Measurements from ENCODE around the gene DIRAS3. TPM values are rescaled to one million over a fixed set of nuclear protein-coding genes. Genes with fewer than 3 reads are reported as not detected.
A peak's percentile ranks its signal among the peaks of the same experiment; 100 is the strongest.

Gene DIRAS3
- total and polyA plus RNA-seq, 12 donors = 4.9 to 52.7 (median 14.7) TPM

DNA sequence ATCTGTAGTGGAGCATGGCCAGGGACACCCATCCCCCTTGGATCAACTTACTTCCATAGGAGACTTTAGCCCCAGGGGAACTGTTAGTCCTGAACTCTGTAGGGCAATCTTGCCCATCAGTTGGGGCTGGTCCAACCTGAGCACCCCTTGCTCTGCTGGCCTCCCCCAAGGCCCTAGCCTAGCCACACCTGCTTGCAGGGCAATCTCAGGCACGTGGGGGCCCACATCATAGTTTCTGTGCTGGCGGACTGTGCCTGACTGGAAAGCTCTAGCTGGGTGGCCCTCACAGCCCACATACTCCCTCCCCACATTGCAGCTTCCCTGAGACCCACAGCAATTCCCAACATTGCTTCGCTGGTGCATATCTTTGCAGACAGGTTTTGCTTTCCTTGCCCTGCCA lies 6.6 kb upstream of the DIRAS3 start:
- 91 to 96% methylated on average over 3 of the region's 3 CpGs for WGBS, 2 donors
- TF ChIP-seq CTCF (IDR thresholded peaks at IDR 0.05) = no peak
- ATAC-seq (no peak), DNase-seq (no peak)
- H3K36me3 ChIP-seq = no peaks in the 10 kb centered on the region
- intact Hi-C loops (cut with DNase I) = no loop called here
- H3K27ac ChIP-seq = no peak overlapping the region
- no peak overlapping the region for H3K4me3 ChIP-seq
- peaks cover 0 to under 1% (median 0%) of the 10 kb centered on the region in 7 donors for H3K27me3 ChIP-seq
- no peaks in the 10 kb centered on the region for H3K4me1 ChIP-seq
- H3K9me3 ChIP-seq = peaks cover 0 to 19% (median 3%) of the 10 kb centered on the region in 11 donors

DNA sequence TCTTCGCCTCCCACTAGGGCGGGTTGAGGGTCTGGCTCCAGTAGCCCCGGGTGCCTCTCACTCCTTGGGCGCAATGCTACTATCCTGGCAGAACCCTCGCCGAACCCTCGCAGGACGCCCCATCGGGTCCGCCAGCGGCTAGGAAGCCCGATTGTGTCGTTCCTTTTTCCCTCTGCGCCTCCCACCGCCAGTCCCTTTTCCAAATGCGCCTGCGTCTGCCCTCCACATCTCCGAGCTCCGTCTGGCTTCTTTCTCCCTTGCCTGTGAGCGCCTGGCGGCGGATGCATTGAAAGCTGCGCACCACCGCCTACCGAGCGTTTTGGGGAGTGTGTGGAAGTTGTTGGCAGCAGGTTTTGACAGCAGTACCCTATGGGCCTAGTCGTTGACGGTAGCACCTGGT lies 1.0 kb upstream of the DIRAS3 start:
- peak overlapping the region; percentile 10 to 56 (median 48) for H3K4me3 ChIP-seq
- 40 to 45% methylated on average over 25 to 28 of the region's 28 CpGs for whole genome bisulfite sequencing, 2 donors
- ATAC-seq = peak; percentile 67 to 91 (median 86)

GRCh38 chr1:68047659-68048026 lies 2.8 kb downstream of the DIRAS3 start:
- intact Hi-C loops (cut with DNase I) = no loop called here
- no peak for DNase-seq
- no peak overlapping the region for H3K27ac ChIP-seq
- no peak for TF ChIP-seq CTCF (IDR thresholded peaks at IDR 0.05)
- peaks cover 0 to 3% (median 0%) of the 10 kb centered on the region in 11 donors for H3K9me3 ChIP-seq
- H3K4me3 ChIP-seq = no peak overlapping the region
- H3K4me1 ChIP-seq = no peaks in the 10 kb centered on the region
- no peaks in the 10 kb centered on the region for H3K36me3 ChIP-seq
- H3K27me3 ChIP-seq = peaks cover 0 to 38% (median 0%) of the 10 kb centered on the region in 7 donors
- 84 to 88% methylated on average over 3 of the region's 3 CpGs for WGBS, 2 donors
- no peak for ATAC-seq

More for the DNA sequence above, 1.0 kb upstream of the DIRAS3 start:
- intact Hi-C loops (cut with DNase I) = loop anchor here in 4 of 10 donors (1.0 to 5.0 kb wide), 4 partner anchors 198 to 201 kb away; no protein-coding TSS in a partner anchor
- peak; percentile 45 for DNase-seq
- Histone ChIP-seq H3K27ac (peak overlapping the region in 3 of 10 donors; percentile 24 to 48 (median 45)), H3K9me3 (peaks cover 0 to 3% (median 0%) of the 10 kb centered on the region in 11 donors), H3K4me1 (no peaks in the 10 kb centered on the region), H3K36me3 (no peaks in the 10 kb centered on the region), H3K27me3 (peaks cover 0 to 36% (median 0%) of the 10 kb centered on the region in 7 donors)
- peak in 7 of 9 donors; percentile 26 to 55 (median 32) for TF ChIP-seq CTCF (IDR thresholded peaks at IDR 0.05)

- H3K4me1 ChIP-seq = no peaks in the 10 kb centered on the region
- DNase-seq (no peak), ATAC-seq (no peak)
- H3K27me3 ChIP-seq = peaks cover 0 to 37% (median 0%) of the 10 kb centered on the region in 7 donors
- peaks cover 0 to 3% (median 0%) of the 10 kb centered on the region in 11 donors for H3K9me3 ChIP-seq
- TF ChIP-seq CTCF (IDR thresholded peaks at IDR 0.05) = no peak
- intact Hi-C loops (cut with DNase I) = no loop called here
- H3K27ac ChIP-seq = no peak overlapping the region
- WGBS, 2 donors = 73 to 79% methylated on average over 34 of the region's 34 CpGs
- H3K36me3 ChIP-seq = no peaks in the 10 kb centered on the region
- no peak overlapping the region for H3K4me3 ChIP-seq
Measured at GRCh38 chr1:68046885-68047658, 3.4 kb downstream of the DIRAS3 start.

Measured in heart right ventricle (tissue), 16 donors.